Body of pancreas (tissue), 4 donors: Measurements from ENCODE around the gene CRYBA2. TPM values are rescaled to one million over a fixed set of nuclear protein-coding genes. Genes with fewer than 3 reads are reported as not detected.

Source experiments
- ATAC-seq: fragments of 150-250 bp; one replicate; pipeline ENCODE4 v1.9.1; 2016
- DNase-seq, 4 donors: peaks; one replicate each; pipeline ENCODE4 v3.0.0-alpha.2; 2019
- H3K27ac ChIP-seq, 4 donors: fragments of 200-600 bp; sonication (generic); 1 replicate in 3 of 4; 2 replicates in 1 of 4; pipeline versions ENCODE4 v1.5.1 to v1.6.1; 2016 to 2019; ENCODE audit warnings: mild to moderate bottlenecking in 1 of 4, mixed read lengths in 1 of 4, moderate library complexity in 1 of 4
- H3K27me3 ChIP-seq, 2 donors: fragments of 200-600 bp; sonication (generic); one replicate each; pipeline ENCODE4 v1.6.0; 2016; ENCODE audit warnings: mild to moderate bottlenecking in 1 of 2
- H3K36me3 ChIP-seq, 2 donors: fragments of 200-600 bp; sonication (generic); replicated peaks in 1 of 2; 2 replicates each; pipeline ENCODE4 v1.5.1; 2016; ENCODE audit warnings: low read depth in 2 of 2; ENCODE audit not compliant: insufficient read depth in 1 of 2
- H3K4me1 ChIP-seq: fragments of 200-600 bp; sonication (generic); one replicate; pipeline ENCODE4 v1.6.0; 2016
- H3K4me3 ChIP-seq, 2 donors: fragments of 200-600 bp; sonication (generic); 1 replicate in 1 of 2; 2 replicates in 1 of 2; pipeline ENCODE4 v1.5.1; 2016 to 2019
- H3K9me3 ChIP-seq, 3 donors: fragments of 200-600 bp; sonication (generic); 1 replicate in 2 of 3; 2 replicates in 1 of 3; pipeline ENCODE4 v1.5.1; 2016
- POLR2A ChIP-seq, 3 donors: fragments of 450-650 bp; IDR thresholded peaks; one replicate each; pipeline ENCODE4 v1.6.1; 2016; ENCODE audit warnings: antibody characterized with exemption in 3 of 3, mild to moderate bottlenecking in 2 of 3
- WGBS, 2 donors: methylation state at CpG; one replicate each; pipeline ENCODE4 v1.1.5; 2017; 5-methylcytosine and 5-hydroxymethylcytosine counted together
- intact Hi-C: fragments of 100-400 bp; cut with DNase I; formaldehyde crosslinking; loops from one replicate; pipeline ENCODE4 v1.15.1; 2023
- total RNA-seq, 2 donors: library from RNA; depleted of rRNA; stranded (reverse); fragments of >200 nt; gene quantifications; one replicate each; pipeline ENCODE4 v1.1.0, GENCODE V29; 2016
- TF ChIP-seq, protein P1 (sequence below), 7 experiments: fragments of 450-650 bp in 4 of 7; fragments of 200-600 bp in 3 of 7; sonication (generic) in 3 of 7; IDR thresholded peaks; one replicate each; pipeline ENCODE4 v1.5.1; 2016 to 2019; ENCODE audit warnings: antibody characterized with exemption in 7 of 7

Gene CRYBA2
- total RNA-seq, 2 donors from 2014 or later = 23.1 to 26.4 TPM

DNA sequence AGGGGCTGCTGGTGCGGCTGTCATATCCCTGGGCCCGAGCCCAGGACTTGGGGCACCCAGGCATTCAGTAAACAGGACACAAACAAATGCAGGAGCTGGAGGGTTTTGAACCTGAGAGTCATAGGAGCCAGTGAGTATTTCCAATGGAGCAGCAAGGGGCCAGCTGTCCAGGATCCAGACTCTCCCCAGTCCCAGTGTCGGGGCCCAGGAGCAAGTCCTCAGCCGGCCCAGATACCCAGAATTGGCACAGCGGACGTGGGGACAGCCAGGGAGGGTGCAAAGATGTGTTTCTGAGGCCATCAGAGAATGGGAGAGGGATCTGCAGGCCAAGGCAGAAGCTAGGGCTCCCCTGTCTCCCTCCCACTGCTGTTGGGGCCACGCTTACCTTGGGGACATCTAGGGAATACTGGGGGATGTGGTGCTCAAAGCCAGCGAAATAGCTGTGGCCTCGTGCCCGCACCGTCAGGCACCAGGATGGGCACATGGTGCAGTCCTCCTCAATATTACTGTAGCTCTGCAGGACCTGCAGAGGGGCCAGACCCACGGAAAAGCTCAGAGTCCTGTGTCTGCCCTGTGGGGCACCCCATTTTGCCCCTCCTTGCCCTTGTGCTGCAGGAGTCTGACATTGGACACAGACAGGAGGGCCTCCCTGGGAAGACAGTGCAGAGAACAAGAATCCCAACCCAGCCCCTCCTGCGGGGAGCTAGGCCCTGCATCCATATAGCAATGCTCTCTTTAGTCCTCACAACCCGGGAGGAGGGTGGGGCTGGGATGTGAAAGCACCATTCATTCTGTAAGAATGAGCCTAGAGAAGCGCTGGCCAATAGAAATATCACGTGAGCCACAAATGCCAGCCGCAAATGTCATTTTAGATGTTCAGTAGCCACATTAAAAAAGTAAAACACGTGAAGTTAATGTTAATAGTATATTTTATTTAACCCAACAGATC, 32.7 kb upstream of the CRYBA2 start:
- ATAC-seq = no peak
- intact Hi-C loops = no loop called here
- H3K9me3 ChIP-seq = no peaks in the 10 kb centered on the region
- TF ChIP-seq, protein P1, sequence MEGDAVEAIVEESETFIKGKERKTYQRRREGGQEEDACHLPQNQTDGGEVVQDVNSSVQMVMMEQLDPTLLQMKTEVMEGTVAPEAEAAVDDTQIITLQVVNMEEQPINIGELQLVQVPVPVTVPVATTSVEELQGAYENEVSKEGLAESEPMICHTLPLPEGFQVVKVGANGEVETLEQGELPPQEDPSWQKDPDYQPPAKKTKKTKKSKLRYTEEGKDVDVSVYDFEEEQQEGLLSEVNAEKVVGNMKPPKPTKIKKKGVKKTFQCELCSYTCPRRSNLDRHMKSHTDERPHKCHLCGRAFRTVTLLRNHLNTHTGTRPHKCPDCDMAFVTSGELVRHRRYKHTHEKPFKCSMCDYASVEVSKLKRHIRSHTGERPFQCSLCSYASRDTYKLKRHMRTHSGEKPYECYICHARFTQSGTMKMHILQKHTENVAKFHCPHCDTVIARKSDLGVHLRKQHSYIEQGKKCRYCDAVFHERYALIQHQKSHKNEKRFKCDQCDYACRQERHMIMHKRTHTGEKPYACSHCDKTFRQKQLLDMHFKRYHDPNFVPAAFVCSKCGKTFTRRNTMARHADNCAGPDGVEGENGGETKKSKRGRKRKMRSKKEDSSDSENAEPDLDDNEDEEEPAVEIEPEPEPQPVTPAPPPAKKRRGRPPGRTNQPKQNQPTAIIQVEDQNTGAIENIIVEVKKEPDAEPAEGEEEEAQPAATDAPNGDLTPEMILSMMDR (IDR thresholded peaks at IDR 0.05) = no peak
- no peak for TF ChIP-seq POLR2A (IDR thresholded peaks at IDR 0.05)
- 76 to 80% methylated on average over 6 to 18 of the region's 18 CpGs for WGBS, 2 donors
- no peaks in the 10 kb centered on the region for H3K27me3 ChIP-seq
- no peaks in the 10 kb centered on the region for H3K36me3 ChIP-seq
- H3K4me3 ChIP-seq = no peak overlapping the region
- H3K27ac ChIP-seq = no peak overlapping the region
- H3K4me1 ChIP-seq = no peaks in the 10 kb centered on the region
- DNase-seq = no peak

DNA sequence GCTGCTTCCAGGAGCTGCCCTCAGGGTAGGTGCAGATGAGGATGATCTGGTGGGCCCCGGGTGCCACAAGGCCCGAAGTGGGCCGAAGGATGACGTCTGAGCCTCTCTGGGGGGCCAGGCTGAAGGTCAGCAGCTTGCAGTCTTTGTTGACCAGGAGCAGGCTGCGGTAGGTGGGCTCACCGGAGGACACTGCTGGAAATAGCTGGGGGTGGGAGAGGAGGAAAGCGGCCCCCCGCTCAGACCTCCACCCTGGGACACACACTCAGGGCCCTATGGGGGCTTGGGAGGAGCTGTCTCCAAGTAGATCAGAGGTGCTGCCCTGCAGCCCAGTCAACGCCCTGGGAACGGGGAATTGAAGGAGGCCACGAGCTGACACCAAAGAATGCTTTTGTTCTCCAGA, 30.8 kb upstream of the CRYBA2 start:
- DNase-seq (no peak), ATAC-seq (no peak)
- TF ChIP-seq POLR2A (IDR thresholded peaks at IDR 0.05) = no peak
- TF ChIP-seq, protein P1 (IDR thresholded peaks at IDR 0.05) = no peak
- no peak overlapping the region for H3K27ac ChIP-seq
- no peaks in the 10 kb centered on the region for H3K4me1 ChIP-seq
- intact Hi-C loops = no loop called here
- WGBS, 2 donors = 64 to 71% methylated on average over 7 to 11 of the region's 11 CpGs
- H3K9me3 ChIP-seq = no peaks in the 10 kb centered on the region
- H3K4me3 ChIP-seq = no peak overlapping the region
- H3K27me3 ChIP-seq = no peaks in the 10 kb centered on the region
- no peaks in the 10 kb centered on the region for H3K36me3 ChIP-seq

DNA sequence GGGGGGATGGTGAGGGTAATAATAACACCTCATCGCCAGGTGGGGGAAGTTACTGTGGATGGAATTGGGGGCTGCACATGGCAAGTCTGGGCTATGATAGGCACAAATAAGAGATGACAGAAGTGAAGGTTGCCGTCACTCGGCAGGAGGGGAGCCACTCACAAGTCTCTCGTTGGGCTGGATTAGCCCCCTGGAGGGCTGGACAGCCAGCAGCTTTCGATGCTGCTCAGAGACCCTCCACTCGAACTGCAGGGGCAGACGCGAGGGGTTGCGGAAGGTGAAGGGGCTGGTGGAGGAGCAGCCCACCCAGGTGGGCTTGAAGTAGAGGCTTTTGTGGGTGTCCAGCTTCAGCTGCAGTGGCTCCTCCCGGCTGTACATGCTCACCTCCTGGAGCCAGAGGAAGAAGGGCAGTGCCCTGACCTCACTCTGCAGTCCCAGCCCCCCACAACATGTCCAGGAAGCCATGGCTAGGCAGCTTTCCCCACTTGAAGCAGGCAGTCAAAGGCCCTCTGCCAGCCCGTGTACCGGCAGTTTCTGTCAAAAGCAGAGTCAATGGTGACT, 29.9 kb upstream of the CRYBA2 start:
- Histone ChIP-seq H3K4me1 (no peaks in the 10 kb centered on the region), H3K36me3 (no peaks in the 10 kb centered on the region), H3K27ac (no peak overlapping the region), H3K27me3 (no peaks in the 10 kb centered on the region), H3K9me3 (no peaks in the 10 kb centered on the region), H3K4me3 (no peak overlapping the region)
- TF ChIP-seq POLR2A (IDR thresholded peaks at IDR 0.05) = no peak
- TF ChIP-seq, protein P1 (IDR thresholded peaks at IDR 0.05) = no peak
- WGBS, 2 donors = 65 to 75% methylated on average over 12 of the region's 12 CpGs
- DNase-seq = no peak
- ATAC-seq = no peak
- intact Hi-C loops = no loop called here

DNA sequence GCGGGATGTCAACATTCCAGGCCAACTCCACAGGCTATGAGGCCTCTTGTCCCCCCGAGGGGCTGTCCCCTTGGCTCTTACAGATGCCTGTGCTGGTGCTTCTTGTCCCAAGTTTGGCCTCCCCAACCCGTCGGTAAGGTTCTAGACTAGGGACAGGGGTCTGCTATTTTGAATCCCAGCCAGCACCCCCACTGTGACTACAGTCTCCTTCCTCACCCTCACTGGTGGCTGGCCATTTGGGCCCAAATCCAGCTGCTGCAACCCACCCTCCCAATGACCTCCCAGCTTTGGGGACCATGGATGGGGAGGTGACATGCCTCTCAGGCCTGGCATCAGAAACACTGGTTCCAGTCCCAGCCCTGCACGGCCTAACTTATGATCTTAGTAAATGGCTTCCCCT, 29.4 kb upstream of the CRYBA2 start:
- ATAC-seq (no peak), DNase-seq (no peak)
- Histone ChIP-seq H3K9me3 (no peaks in the 10 kb centered on the region), H3K36me3 (no peaks in the 10 kb centered on the region), H3K27ac (no peak overlapping the region), H3K4me3 (no peak overlapping the region), H3K4me1 (no peaks in the 10 kb centered on the region), H3K27me3 (no peaks in the 10 kb centered on the region)
- TF ChIP-seq, protein P1 (IDR thresholded peaks at IDR 0.05) = no peak
- TF ChIP-seq POLR2A (IDR thresholded peaks at IDR 0.05) = no peak
- intact Hi-C loops = no loop called here
- 83 to 100% methylated on average over 1 to 5 of the region's 5 CpGs for WGBS, 2 donors
